ENCODE measurements around the gene POLH.
A peak's percentile ranks its signal among the peaks of the same experiment; 100 is the strongest.
"Not testable (repeated sequence)": the region's sequence is repeated elsewhere in the genome, so short reads cannot be mapped to it uniquely, and the experiment has no call there.

POLH gene

DNA sequence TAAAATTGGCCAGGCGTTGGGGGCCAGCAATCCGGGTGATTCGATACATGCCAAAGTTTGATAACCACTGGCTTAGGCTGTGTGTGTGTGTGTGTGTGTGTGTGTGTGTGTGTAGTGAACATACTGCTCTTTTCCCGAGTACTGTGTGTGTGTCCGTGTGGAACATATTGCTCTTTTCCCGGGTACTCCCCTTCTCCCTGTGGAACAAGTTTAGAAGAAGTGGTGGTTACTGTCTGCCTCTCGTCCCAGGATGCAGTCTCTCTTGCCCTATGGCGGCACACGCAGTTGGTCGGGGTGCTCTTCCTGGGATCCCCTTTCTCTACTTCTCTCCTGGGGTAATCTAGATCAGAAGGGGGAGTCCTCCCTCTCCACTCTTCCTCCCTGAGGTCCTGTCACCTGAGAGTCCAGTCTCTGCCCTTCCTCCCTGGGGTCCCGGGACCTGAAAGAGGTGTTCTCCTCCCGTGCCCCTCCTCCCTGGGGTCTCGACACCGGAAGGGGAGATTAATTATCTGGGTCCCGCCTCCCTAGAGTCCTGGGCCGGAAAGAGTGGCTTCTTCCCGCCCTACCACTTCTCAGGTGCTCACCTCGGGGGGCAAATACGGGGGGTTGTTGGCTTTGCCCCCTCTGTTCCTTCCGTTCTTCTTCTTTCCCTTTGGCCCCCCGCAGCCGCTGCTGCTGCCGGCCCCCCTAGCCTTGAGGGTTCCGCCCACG, 52.6 kb downstream of the POLH start:
- peak; percentile 48 for DNase-seq
- in situ Hi-C loops (cut with MboI; ENCODE audit: low pct_unique_long_range_greater_than_20kb, low sequenced_read_pairs) = no loop called here

DNA sequence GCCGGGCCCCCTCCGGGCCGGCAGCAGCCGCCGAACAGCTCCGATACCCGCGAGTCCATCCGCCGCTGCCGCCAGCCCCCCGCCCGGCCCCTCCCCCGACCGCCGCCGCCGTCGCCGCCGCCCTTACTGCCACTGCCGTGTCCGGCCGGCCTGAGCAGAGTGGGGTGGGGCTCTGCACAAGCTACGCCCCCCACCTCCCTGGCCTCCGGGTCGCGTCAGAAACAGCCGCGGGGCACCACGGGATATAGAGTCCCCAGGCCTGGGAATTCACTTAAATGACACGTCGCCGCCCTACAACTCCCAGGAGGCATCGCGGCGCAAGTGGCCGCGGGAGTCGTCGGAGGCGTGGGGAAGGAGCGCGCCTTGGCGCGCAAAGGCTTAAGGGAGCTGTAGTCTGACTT, 53.1 kb downstream of the POLH start, which contains the start of gene GTPBP2:
Gene GTPBP2, minus strand, starts transcription at position 161 of the 401 bp plus-strand sequence. Its CDS starts 102 bp downstream, at position 59.
- in situ Hi-C loops (cut with MboI; ENCODE audit: low pct_unique_long_range_greater_than_20kb, low sequenced_read_pairs) = no loop called here
- peak; percentile 99 for DNase-seq

DNA sequence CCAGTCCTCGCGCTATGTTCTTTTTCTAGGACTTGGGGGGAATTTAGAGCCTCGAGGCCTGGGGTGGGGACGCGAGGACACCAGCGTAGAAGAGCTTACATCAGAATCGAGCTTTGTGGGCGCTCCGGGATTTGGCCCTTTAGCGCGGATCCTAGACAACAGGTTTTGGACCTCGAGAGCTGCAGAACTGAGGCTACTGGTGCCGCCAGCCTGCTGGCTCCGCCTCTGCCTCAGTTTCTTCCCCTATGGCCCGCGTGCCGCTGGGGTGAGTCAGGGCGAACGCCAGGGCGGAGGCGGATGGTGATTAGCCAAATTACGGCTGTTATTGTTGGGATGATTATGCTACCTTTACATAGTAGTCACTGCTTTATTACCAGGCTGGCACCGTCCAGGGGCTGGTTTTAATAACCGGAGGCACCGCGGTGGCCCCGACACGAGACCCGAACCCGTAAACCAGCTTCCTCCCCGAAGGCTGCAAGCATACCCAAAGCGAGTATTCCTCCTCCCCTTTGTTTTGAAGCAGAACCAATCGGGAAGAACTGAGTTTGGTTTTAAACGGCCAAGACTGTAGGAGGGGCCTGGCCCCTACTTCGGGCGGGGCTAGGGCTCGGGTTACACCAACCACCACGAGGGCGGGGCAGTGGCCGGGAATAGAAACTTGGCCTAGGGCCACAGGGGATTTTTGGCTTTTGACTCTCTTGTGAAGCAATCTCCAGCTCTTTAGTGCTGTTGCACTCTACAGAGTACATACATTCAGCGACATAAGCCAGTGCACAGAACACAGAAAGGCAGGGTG, 53.7 kb downstream of the POLH start:
- in situ Hi-C loops (cut with MboI; ENCODE audit: low pct_unique_long_range_greater_than_20kb, low sequenced_read_pairs) = no loop called here
- peak; percentile 99 for DNase-seq

DNA sequence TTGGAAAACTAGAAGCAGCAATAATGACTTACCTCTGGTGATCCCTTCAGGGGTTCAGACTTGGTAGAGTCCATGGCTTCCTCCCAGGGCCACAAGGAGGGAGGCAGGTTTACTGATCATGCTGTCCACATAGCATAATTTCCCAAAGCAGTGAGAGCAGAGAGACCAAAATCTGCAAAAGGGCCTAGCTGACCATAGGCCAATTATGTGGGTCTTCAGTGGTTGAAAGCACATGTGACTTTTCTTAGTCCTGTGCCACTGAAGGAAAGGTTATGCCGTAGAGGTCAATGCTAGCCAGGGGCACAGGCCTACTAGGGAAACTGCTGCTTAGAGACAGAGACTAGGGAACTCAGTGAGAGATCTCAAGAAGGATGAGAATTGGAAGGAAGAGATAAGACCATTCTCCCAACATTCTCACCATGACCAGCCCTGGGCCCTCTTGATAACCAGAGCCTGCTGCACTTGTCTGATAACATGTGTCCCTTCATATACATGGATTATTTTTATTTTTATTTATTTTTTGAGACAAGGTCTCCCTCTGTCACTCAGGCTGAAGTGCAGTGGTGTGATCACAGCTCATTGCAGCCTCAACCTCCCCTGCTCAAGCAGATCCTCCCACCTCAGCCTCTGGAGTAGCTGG, 55.1 kb downstream of the POLH start:
- no peak for DNase-seq
- in situ Hi-C loops (cut with MboI; ENCODE audit: low pct_unique_long_range_greater_than_20kb, low sequenced_read_pairs) = no loop called here

DNA sequence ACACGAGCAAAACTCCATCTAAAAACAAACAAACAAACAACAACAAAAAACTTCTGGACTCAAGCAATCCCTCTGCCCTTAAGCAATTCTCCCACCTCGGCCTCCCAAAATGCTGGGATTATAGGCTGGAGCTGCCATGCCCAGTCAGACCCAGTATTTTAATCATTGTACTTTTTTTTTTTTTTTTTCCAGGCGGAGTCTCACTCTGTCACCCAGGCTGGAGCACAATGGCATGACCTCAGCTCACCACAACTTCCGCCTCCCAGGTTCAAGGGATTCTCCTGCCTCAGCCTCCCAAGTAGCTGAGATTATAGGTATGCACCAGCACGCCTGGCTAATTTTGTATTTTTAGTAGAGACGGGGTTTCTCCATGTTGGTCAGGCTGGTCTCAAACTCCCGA, 57.0 kb downstream of the POLH start:
- DNase-seq = peak; percentile 16
- in situ Hi-C loops (cut with MboI; ENCODE audit: low pct_unique_long_range_greater_than_20kb, low sequenced_read_pairs) = not testable (repeated sequence)

DNA sequence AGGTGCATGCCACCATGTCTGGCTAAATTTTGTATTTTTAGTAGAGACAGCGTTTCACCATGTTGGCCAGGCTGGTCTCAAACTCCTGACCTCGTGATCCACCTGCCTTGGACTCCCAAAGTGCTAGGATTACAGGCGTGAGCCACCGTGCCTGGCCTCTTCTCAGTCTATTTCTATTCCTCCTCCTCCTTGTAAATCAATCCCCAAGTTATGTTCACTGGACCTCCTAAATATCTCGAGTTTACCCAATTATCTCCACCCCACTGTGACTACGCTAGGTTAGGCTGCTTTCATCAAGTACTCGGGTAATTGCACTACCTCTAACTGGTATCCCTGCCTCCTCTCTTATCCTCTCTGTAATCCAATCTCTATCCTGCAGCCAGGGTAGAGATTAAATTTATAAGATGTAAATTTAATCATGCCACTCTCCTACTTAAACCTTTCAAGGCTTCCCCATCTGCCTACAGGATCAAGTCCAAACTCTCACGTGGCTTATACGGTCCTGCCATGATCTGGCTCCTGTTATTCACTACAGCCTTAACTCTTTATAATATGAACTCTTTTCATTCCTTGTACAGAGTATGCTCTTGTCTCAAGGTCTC, 58.8 kb downstream of the POLH start:
- no peak for DNase-seq
- in situ Hi-C loops (cut with MboI; ENCODE audit: low pct_unique_long_range_greater_than_20kb, low sequenced_read_pairs) = no loop called here

DNA sequence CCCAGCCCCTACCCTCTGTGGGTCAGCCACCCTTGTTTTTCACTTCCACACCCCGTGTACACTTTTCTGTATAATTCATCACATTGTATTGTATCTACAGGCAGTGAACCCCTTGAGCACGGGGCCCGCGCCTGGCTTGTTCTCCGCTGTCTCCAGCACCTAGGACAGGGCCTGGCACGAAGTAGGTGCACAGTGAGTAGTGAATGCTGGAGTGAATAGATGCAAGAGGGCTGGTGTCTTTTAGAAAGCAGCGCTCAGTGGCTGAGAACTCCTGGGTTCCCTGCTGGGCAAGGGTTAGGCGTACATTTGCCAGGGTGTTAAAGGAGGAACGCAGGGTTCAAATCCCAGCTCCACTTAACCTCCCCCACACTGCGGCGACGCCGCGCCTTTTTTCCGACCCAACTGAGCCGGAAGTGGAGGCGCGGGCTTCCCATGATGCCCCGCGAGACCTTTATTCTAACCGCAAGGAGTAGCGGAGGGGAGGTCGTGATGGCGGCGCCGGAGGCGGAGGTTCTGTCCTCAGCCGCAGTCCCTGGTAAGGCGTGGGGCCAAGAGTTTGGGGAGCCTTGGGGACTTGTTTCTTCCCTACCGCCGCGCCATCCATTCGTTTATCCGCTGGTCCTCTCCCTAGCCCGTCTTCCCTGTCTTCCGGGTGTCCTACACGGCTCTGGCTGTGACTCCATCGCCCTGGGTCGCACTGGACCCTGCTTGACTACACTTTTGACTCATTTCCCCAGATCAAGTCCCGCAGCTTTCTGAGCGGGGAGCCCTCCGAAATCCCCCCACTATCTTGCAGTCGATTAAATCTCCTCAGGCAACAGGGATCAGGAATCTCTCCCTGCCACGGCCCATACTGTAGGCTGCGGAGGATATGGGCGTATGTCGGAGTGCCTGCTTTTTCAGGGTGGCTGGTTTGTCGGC, 59.7 kb downstream of the POLH start, which contains the start of gene MAD2L1BP:
Gene MAD2L1BP, plus strand, starts transcription at position 454 of the 921 bp plus-strand sequence. Its CDS starts 36 bp downstream, at position 490.
- DNase-seq = peak; percentile 93
- in situ Hi-C loops (cut with MboI; ENCODE audit: low pct_unique_long_range_greater_than_20kb, low sequenced_read_pairs) = no loop called here

DNA sequence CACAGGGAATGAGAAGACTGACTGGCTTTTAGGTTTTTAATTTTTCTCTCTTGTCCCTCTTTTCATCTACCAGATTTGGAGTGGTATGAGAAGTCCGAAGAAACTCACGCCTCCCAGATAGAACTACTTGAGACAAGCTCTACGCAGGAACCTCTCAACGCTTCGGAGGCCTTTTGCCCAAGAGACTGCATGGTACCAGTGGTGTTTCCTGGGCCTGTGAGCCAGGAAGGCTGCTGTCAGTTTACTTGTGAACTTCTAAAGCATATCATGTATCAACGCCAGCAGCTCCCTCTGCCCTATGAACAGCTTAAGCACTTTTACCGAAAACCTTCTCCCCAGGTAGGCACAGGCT, 60.3 kb downstream of the POLH start:
- in situ Hi-C loops (cut with MboI; ENCODE audit: low pct_unique_long_range_greater_than_20kb, low sequenced_read_pairs) = no loop called here
- DNase-seq = no peak

DNA sequence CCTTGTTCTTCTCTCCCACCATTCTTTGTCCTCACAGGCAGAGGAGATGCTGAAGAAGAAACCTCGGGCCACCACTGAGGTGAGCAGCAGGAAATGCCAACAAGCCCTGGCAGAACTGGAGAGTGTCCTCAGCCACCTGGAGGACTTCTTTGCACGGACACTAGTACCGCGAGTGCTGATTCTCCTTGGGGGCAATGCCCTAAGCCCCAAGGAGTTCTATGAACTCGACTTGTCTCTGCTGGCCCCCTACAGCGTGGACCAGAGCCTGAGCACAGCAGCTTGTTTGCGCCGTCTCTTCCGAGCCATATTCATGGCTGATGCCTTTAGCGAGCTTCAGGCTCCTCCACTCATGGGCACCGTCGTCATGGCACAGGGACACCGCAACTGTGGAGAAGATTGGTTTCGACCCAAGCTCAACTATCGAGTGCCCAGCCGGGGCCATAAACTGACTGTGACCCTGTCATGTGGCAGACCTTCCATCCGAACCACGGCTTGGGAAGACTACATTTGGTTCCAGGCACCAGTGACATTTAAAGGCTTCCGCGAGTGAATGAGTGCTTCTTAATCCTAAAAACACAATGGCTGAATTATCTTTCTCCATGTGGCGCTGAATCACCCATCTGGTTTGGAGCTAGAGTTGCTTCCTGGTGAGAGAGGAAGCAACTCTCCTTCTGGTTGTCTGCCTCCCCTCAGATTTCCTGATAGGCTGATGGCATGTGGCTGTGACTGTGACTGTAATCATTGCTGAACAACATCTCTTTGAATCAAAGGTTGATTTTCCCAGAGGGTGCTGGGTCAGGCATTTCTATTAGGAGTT, 64.2 kb downstream of the POLH start:
- in situ Hi-C loops (cut with MboI; ENCODE audit: low pct_unique_long_range_greater_than_20kb, low sequenced_read_pairs) = no loop called here
- DNase-seq = peak; percentile 31

DNA sequence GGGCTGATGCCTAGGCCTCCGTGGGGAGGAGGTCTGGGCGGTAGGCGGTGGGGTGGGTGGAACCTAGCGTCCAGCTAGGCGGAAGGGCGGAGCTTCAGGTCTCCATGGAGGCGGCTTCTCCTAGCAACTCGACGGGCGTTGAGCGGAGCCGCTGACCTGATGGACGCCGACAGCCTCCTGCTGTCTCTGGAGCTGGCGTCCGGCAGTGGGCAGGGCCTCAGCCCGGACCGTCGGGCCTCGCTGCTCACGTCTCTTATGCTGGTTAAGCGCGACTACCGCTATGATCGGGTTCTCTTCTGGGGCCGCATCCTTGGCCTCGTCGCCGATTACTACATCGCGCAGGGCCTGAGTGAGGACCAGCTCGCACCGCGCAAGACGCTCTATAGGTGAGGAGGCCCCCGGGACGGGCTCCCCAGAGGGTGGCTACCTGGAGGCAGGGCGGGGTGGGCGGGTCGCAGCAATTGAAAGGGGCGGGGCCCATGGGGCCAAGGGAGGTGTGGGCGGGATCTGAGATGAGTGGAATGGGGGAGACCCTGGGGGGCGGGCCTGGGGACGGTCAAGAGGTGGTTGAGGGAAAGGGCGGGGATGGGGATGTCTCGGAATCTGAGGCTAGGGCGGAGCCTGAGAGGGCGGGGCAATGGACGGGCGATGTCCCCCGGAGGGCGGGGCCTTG, 69.1 kb downstream of the POLH start, which contains the start of gene RSPH9:
Gene RSPH9, plus strand, starts transcription at position 97 of the 673 bp plus-strand sequence. Its CDS starts 63 bp downstream, at position 160.
- no peak for DNase-seq

DNA sequence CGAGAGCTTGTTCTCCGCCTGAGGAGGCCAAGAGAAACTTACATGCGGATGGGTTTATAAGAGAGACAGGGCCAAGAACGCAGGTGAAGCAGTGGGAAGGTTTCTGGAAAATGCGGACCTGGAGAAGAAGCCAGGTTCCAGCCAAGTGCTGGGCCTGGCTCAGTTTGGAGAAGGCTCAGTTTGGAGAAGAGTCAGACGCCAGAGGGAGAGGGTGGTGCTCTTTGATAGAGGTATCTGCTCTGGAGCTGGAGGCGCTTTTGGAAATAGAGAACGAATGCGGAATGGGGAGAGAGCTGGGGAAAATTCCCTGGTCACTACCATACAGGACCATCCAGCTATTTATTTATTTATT, 69.6 kb downstream of the POLH start:
- in situ Hi-C loops (cut with MboI; ENCODE audit: low pct_unique_long_range_greater_than_20kb, low sequenced_read_pairs) = no loop called here
- no peak for DNase-seq

More for the DNA sequence above, 69.1 kb downstream of the POLH start, which contains the start of gene RSPH9:
- in situ Hi-C loops (cut with MboI; ENCODE audit: low pct_unique_long_range_greater_than_20kb, low sequenced_read_pairs) = no loop called here

DNA sequence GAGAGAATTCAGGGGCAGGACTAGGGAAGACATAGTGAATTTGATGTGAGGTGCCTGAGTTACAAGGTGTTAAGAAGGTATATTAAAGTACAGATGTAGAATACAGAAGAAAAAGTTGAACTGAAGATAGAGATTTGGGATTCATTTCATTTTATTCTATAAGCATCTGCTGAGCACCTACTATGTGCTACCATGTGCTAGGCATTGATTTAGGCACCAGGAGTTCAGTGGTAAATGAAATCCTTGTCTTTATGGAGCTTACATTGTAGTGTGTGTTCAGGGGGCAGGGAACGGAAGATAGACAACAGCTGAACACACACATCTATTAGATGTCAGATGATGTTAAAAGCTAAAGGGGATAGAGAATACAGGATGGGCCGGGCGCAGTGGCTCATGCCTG, 71.6 kb downstream of the POLH start:
- DNase-seq = no peak
- in situ Hi-C loops (cut with MboI; ENCODE audit: low pct_unique_long_range_greater_than_20kb, low sequenced_read_pairs) = no loop called here

DNA sequence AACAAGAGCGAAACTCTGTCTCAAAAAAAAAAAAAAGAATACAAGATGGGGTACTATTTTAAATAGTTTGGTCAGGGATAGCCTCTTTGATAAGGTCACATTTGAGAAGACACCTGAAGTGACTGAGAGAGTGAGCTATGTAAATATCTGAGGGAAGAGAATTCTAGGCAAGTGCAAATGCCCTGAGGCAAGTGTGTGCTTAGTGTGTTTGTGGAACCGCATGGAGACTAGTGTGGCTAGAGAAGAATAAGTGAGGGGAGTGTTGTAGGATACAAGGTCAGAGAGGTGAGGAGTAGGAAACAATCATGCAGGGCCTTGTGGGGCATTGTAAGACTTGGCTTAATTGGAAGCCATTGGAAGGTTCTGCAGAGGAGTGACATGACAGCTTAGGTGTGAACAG, 72.3 kb downstream of the POLH start:
- no peak for DNase-seq
- in situ Hi-C loops (cut with MboI; ENCODE audit: low pct_unique_long_range_greater_than_20kb, low sequenced_read_pairs) = no loop called here

DNA sequence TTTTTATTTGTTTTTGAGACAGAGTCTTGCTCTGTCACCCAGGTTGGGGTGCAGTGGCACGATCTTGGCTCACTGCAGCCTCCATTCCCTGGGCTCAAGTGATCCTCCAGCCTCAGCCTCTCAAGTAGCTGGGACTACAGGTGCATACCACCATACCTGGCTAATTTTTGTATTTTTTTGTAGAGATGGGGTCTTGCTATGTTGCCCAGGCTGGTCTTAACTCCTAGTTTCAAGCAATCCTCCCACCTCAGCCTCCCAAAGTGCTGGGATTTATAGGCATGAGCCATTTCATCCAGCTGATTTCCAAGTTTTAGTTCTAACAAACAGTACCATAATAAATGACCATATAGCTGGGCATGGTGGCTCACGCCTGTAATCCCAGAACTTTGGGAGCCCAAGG, 76.8 kb downstream of the POLH start:
- in situ Hi-C loops (cut with MboI; ENCODE audit: low pct_unique_long_range_greater_than_20kb, low sequenced_read_pairs); DNase-seq: not testable (repeated sequence)

DNA sequence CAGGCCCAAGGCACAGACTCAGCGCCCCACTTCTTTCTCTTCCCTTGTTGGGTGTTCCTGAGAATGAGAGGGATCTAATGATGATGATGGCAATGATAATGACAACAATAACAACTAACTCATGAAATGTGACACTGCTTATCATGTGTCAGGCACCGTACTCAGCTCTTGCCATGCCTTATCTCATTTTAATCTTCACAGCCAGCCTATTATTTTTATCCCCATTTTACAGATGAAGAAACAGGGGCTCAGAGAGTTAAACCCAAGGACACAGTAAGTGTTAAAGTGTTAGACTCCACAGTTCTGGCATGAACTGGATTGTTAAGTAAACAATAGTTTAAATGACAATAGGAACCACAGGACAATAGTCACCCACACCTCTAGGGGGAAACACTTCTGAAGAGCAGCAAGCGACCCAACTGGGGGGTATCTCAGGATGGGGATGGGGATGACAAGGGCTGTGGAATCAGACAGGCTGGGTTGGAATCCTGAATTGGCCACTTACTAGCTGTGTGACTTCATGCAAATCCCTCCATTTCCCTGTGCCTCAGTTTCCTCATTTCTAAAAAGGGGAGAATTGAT, 81.3 kb downstream of the POLH start:
- DNase-seq = no peak
- in situ Hi-C loops (cut with MboI; ENCODE audit: low pct_unique_long_range_greater_than_20kb, low sequenced_read_pairs) = no loop called here

DNA sequence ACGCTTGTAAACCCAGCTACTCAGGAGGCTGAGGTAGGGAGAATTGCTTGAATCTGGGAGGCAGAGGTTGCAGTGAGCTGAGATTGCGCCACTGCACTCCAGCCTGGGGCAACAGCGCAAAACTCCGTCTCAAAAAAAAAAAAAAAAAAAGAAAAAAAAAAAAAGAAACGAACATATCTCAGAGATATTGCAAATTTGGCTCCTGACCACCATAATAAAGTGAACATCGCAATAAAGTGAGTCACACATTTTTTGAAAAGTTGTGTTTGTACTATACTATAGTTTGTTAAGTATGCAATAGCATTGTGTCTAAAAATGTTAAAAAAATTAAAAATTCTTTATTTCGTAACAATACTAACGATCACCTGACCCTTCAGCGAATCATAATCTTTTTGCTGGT, 82.2 kb downstream of the POLH start:
- no peak for DNase-seq
- in situ Hi-C loops (cut with MboI; ENCODE audit: low pct_unique_long_range_greater_than_20kb, low sequenced_read_pairs) = no loop called here

DNA sequence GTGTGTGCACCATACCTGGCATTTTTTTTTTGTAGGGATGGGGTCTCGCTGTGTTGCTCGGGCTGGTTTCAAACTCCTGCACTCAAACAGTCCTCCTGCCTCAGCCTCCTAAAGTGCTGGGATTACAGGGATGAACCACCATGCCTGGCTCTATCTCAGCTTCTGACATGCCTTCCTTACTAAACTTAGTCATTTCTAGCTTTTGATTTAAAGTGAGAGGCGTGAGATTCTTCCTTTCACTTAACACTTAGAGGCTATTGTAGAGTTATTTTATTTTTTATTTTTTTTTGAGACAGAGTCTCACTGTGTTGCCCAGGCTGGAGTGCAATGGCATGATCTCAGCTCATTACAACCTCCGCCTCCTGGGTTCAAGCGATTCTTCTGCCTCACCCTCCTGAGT, 87.0 kb downstream of the POLH start:
- DNase-seq; in situ Hi-C loops (cut with MboI; ENCODE audit: low pct_unique_long_range_greater_than_20kb, low sequenced_read_pairs): not testable (repeated sequence)
